ENCODE data around the gene GOT1.

The GOT1 gene

GRCh38 chr10:99410146-99410545, 20.3 kb downstream of the GOT1 start:
- no peaks in the 10 kb centered on the region for H3K27me3 Mint-ChIP-seq
- no peak overlapping the region for H3K4me3 Mint-ChIP-seq
- H3K27ac Mint-ChIP-seq (ENCODE audit: low read depth): peak overlapping the region; percentile 22
- ATAC-seq (replicated peaks; ENCODE audit: extremely low read depth, poor library complexity, severe bottlenecking) (no peak), DNase-seq (ENCODE audit: low spot score in 2 of 2) (no peak)
- H3K36me3 Mint-ChIP-seq (ENCODE audit: insufficient read depth): peaks cover 7% of the 10 kb centered on the region
- peaks cover 9% of the 10 kb centered on the region for H3K4me1 Mint-ChIP-seq
- H3K9me3 Mint-ChIP-seq: no peaks in the 10 kb centered on the region

DNA sequence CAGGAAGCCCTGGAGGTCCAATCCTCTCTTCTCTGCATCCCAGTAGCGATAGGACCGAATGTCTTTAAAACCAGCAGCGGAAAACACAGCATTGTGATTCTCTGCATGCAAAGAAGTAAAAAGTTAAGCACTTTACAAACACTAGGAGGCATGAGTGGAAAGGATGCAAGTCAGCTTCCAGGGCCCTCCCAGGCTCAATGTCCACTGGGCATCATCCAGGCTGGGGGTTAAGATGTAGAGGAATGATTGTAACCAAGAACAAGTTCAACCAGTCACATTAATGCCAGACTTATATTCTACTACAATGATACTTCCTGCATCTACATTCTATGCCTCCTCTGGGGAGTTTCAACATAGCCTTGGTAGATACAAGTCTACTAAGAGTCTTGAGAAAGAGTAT, 24.3 kb downstream of the GOT1 start:
- DNase-seq (ENCODE audit: low spot score in 2 of 2) (no peak), ATAC-seq (replicated peaks; ENCODE audit: extremely low read depth, poor library complexity, severe bottlenecking) (no peak)
- Mint-ChIP-seq H3K4me1 (no peaks in the 10 kb centered on the region), H3K9me3 (no peaks in the 10 kb centered on the region), H3K4me3 (no peak overlapping the region), H3K27ac (ENCODE audit: low read depth) (no peak overlapping the region), H3K36me3 (ENCODE audit: insufficient read depth) (peaks cover 10% of the 10 kb centered on the region), H3K27me3 (no peaks in the 10 kb centered on the region)

DNA sequence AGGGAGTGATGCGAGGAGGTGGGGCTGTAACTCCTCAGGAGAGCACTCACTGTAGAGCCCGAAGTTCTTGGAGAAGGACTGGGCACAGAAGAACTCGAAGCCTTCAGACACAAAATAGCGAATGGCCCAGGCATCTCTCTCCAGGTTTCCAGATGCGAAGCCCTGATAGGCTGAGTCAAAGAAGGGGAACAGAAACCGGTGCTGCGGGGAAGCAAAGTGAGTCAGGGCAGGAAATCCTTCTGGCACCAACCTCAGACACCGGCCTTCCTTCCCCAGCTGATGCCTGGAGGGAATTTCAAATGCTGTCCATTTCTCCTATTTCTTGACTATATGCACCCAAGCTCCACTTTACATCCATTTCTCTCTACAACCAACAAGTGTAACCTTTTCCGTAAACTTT, 26.8 kb downstream of the GOT1 start:
- Mint-ChIP-seq H3K27ac (ENCODE audit: low read depth) (no peak overlapping the region), H3K27me3 (no peaks in the 10 kb centered on the region), H3K36me3 (ENCODE audit: insufficient read depth) (peaks cover 14% of the 10 kb centered on the region), H3K4me1 (no peaks in the 10 kb centered on the region), H3K9me3 (no peaks in the 10 kb centered on the region), H3K4me3 (no peak overlapping the region)
- no peak for DNase-seq (ENCODE audit: low spot score in 2 of 2)
- ATAC-seq (replicated peaks; ENCODE audit: extremely low read depth, poor library complexity, severe bottlenecking): no peak

GRCh38 chr10:99399664-99400063, 30.8 kb downstream of the GOT1 start:
- H3K9me3 Mint-ChIP-seq: no peaks in the 10 kb centered on the region
- H3K4me3 Mint-ChIP-seq: no peak overlapping the region
- H3K27ac Mint-ChIP-seq (ENCODE audit: low read depth): no peak overlapping the region
- peaks cover 7% of the 10 kb centered on the region for H3K4me1 Mint-ChIP-seq
- H3K27me3 Mint-ChIP-seq: no peaks in the 10 kb centered on the region
- H3K36me3 Mint-ChIP-seq (ENCODE audit: insufficient read depth): peaks cover 16% of the 10 kb centered on the region
- ATAC-seq (replicated peaks; ENCODE audit: extremely low read depth, poor library complexity, severe bottlenecking) (no peak), DNase-seq (ENCODE audit: low spot score in 2 of 2) (no peak)

- no peaks in the 10 kb centered on the region for H3K27me3 Mint-ChIP-seq
- DNase-seq (ENCODE audit: low spot score in 2 of 2) (no peak), ATAC-seq (replicated peaks; ENCODE audit: extremely low read depth, poor library complexity, severe bottlenecking) (no peak)
- H3K27ac Mint-ChIP-seq (ENCODE audit: low read depth): no peak overlapping the region
- peaks cover 12% of the 10 kb centered on the region for H3K4me1 Mint-ChIP-seq
- H3K9me3 Mint-ChIP-seq: no peaks in the 10 kb centered on the region
- H3K36me3 Mint-ChIP-seq (ENCODE audit: insufficient read depth): peaks cover 12% of the 10 kb centered on the region
- H3K4me3 Mint-ChIP-seq: no peak overlapping the region
Observed at GRCh38 chr10:99396471-99396870, 34.0 kb downstream of the GOT1 start.

DNA sequence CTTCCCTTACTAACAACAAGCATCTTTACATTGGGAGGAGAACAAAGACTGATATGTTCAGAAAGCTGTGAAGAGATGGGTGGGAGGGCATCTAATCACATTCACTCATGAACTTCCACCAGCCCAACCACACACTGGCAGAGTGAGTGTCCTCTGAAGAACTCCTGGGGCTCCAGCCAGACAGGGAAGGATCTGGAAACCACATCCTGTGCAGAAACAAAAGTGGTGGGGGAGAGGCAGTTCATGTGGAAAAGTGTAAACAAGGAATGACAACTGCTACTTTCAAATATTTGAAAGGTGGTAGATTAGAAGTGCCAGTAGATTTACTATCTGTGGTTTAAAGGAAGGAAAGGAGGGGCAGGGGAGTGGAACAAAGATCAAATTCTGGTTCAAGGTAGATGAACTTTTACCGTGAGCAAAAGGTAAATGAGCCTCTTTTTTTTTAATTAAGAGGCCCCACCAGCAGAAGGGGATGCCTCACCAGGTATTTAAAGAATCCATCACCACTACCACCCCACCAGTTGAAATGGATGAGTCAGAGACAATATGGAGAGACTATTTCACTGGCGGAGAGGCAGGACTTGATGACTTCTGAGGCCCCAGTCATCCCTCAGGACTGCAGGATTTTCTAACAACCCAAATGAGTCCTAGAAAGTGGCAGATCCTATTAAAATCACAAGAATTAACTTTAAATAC, 34.5 kb downstream of the GOT1 start:
- H3K36me3 Mint-ChIP-seq (ENCODE audit: insufficient read depth): peaks cover 12% of the 10 kb centered on the region
- no peak overlapping the region for H3K27ac Mint-ChIP-seq (ENCODE audit: low read depth)
- DNase-seq (ENCODE audit: low spot score in 2 of 2): no peak

DNA sequence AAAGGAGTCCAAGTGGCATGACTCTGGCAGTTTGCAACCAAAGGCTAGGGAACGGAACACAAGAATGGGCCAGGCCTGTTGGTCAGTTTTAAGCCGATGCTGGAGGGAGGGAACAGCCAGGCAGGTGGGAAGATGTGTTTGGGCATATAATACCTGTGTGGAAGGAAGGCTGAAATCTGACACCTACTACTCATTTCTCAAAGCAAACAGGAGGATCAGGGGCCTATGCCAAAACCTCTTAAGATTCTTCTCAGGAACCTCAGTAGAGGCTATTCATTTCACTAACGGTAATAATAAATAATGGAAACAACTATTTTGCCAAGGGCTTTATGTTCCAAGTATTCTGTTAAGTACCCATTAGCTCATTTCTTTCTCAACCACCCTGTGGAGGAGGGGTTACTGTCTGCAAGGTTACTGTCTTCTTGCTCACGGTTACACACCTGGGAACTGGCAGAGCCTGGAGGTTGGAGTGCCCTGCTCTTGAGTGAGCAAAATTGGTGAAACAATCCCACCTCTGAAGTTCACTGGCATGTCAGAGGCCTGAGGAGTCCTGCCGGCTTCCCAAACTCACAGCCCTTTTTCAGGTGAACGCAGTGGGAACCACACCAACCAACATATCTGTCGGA, 35.5 kb downstream of the GOT1 start:
- Mint-ChIP-seq H3K4me3 (no peak overlapping the region), H3K27ac (ENCODE audit: low read depth) (peak overlapping the region; percentile 54), H3K4me1 (peaks cover 12% of the 10 kb centered on the region), H3K9me3 (no peaks in the 10 kb centered on the region), H3K36me3 (ENCODE audit: insufficient read depth) (peaks cover 11% of the 10 kb centered on the region), H3K27me3 (no peaks in the 10 kb centered on the region)
- DNase-seq (ENCODE audit: low spot score in 2 of 2): no peak
- no peak for ATAC-seq (replicated peaks; ENCODE audit: extremely low read depth, poor library complexity, severe bottlenecking)

More for the DNA sequence above, 34.5 kb downstream of the GOT1 start:
- Mint-ChIP-seq H3K9me3 (no peaks in the 10 kb centered on the region), H3K27me3 (no peaks in the 10 kb centered on the region), H3K4me1 (peaks cover 12% of the 10 kb centered on the region), H3K4me3 (no peak overlapping the region)
- ATAC-seq (replicated peaks; ENCODE audit: extremely low read depth, poor library complexity, severe bottlenecking): no peak

- H3K27me3 Mint-ChIP-seq: no peaks in the 10 kb centered on the region
- DNase-seq (ENCODE audit: low spot score in 2 of 2) (no peak), ATAC-seq (replicated peaks; ENCODE audit: extremely low read depth, poor library complexity, severe bottlenecking) (no peak)
- H3K9me3 Mint-ChIP-seq: no peaks in the 10 kb centered on the region
- peaks cover 10% of the 10 kb centered on the region for H3K36me3 Mint-ChIP-seq (ENCODE audit: insufficient read depth)
- peak overlapping the region; percentile 54 for H3K27ac Mint-ChIP-seq (ENCODE audit: low read depth)
- H3K4me3 Mint-ChIP-seq: no peak overlapping the region
- peaks cover 12% of the 10 kb centered on the region for H3K4me1 Mint-ChIP-seq
Observed at GRCh38 chr10:99394256-99394655, 36.2 kb downstream of the GOT1 start.

DNA sequence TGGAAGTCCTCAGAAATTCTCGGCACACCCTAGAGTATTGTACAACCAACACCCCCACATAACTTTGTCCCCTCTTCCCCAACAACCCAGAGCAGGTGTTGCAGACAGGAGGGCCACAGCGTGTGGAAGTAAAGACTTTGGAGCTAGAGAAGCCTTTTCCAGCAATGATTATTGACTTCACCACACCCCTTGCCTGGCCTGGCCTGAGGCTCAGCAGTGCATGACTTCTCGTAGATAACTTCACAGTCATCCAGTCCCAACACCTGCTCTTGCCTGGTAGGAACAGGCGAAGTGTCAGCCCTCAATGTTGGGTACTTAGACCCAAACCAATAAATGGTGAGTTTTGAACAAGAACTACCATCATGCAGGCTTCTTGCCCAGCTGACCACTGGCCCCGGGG, 36.7 kb downstream of the GOT1 start:
- DNase-seq (ENCODE audit: low spot score in 2 of 2) (no peak), ATAC-seq (replicated peaks; ENCODE audit: extremely low read depth, poor library complexity, severe bottlenecking) (no peak)
- H3K27ac Mint-ChIP-seq (ENCODE audit: low read depth): no peak overlapping the region
- peaks cover 12% of the 10 kb centered on the region for H3K4me1 Mint-ChIP-seq
- H3K27me3 Mint-ChIP-seq: no peaks in the 10 kb centered on the region
- H3K4me3 Mint-ChIP-seq: no peak overlapping the region
- H3K9me3 Mint-ChIP-seq: no peaks in the 10 kb centered on the region
- peaks cover 10% of the 10 kb centered on the region for H3K36me3 Mint-ChIP-seq (ENCODE audit: insufficient read depth)

DNA sequence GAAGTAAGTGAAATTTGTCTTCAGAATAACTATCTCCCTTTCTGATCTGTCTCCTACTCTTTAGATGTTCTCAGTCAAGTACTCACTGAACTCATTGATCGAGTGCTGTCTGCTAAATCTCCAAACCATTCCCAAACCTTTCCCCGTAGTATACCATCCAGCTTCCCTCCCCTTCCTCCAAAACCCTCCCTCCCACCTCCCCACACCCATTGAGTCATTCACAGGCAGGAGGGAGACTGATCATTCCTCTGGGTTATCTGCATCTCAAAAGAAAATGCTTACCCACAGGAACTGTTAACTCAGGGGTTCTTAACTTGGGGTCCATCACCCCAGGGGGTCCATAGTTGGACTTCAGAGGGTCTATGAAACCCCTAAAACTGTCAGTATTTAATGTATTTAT, 37.4 kb downstream of the GOT1 start:
- Mint-ChIP-seq H3K4me1 (peaks cover 12% of the 10 kb centered on the region), H3K36me3 (ENCODE audit: insufficient read depth) (peaks cover 10% of the 10 kb centered on the region), H3K27me3 (no peaks in the 10 kb centered on the region), H3K9me3 (no peaks in the 10 kb centered on the region), H3K4me3 (no peak overlapping the region), H3K27ac (ENCODE audit: low read depth) (no peak overlapping the region)
- ATAC-seq (replicated peaks; ENCODE audit: extremely low read depth, poor library complexity, severe bottlenecking) (no peak), DNase-seq (ENCODE audit: low spot score in 2 of 2) (no peak)

- Mint-ChIP-seq H3K27me3 (peaks cover 14% of the 10 kb centered on the region), H3K9me3 (no peaks in the 10 kb centered on the region), H3K27ac (ENCODE audit: low read depth) (no peak overlapping the region), H3K4me3 (no peak overlapping the region), H3K36me3 (ENCODE audit: insufficient read depth) (peaks cover 10% of the 10 kb centered on the region), H3K4me1 (peaks cover 12% of the 10 kb centered on the region)
- no peak for DNase-seq (ENCODE audit: low spot score in 2 of 2)
- no peak for ATAC-seq (replicated peaks; ENCODE audit: extremely low read depth, poor library complexity, severe bottlenecking)
Observed at GRCh38 chr10:99391346-99391745, 39.1 kb downstream of the GOT1 start.

DNA sequence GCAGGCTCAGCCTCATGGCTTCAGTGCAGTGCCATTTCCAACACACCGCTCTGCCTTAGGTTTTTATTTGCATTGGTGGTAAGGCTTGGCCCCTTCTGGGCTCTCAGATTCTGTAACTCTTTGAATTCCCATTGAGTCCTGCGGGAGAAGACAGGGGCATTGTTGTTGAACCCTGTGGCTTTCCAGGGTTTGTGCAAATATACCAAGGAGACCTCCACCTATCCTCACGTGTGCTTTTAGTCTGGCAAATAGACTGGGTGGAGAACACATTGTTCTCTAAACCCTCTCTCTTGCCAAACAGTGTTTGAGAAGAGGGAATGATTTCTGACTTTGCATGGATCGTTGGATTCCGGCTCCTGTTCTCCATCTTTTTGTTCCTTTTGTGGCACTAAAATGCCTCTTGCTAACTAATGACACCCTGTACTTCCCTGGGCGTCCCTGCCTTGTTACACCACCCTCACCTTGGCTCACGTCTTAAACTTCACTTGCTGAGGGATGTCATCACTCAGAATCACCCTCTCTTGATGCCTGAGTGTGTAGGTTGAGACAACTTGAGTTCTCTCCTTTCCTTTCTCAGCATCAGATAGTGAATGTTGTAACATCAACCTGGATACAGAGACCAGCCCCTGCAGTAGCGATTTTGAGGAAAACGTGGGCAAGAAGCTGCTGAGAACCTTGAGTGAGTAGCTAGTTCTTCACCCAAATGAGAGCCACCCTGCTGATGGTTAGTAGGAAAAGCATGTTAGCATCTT, 40.5 kb downstream of the GOT1 start:
- peaks cover 5% of the 10 kb centered on the region for H3K36me3 Mint-ChIP-seq (ENCODE audit: insufficient read depth)
- ATAC-seq (replicated peaks; ENCODE audit: extremely low read depth, poor library complexity, severe bottlenecking) (no peak), DNase-seq (ENCODE audit: low spot score in 2 of 2) (no peak)
- no peak overlapping the region for H3K27ac Mint-ChIP-seq (ENCODE audit: low read depth)
- peaks cover 5% of the 10 kb centered on the region for H3K4me1 Mint-ChIP-seq
- no peaks in the 10 kb centered on the region for H3K9me3 Mint-ChIP-seq
- H3K4me3 Mint-ChIP-seq: no peak overlapping the region
- peaks cover 22% of the 10 kb centered on the region for H3K27me3 Mint-ChIP-seq

DNA sequence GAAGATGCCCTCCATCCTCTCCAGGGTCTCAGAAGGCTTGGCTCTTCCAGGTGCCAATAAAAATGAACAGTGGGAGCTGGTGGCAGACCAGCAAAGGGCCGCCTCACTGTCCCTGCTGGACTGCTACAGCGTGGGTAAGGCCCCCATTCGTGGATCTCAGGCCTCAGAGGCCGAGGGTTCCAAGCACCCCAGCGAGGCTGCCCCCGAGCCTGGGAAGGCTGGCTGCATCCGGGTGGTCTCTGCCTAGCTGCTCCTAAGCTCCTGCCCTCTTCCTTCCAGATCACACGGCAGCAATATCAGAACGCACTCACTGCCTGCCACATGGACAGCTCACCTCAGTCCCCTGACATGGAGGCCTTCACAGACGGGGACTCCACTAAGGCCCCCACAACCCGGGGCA, 42.9 kb downstream of the GOT1 start:
- DNase-seq (ENCODE audit: low spot score in 2 of 2): no peak
- ATAC-seq (replicated peaks; ENCODE audit: extremely low read depth, poor library complexity, severe bottlenecking): no peak
- Mint-ChIP-seq H3K27ac (ENCODE audit: low read depth) (no peak overlapping the region), H3K4me3 (no peak overlapping the region), H3K36me3 (ENCODE audit: insufficient read depth) (peaks cover 1% of the 10 kb centered on the region), H3K27me3 (peaks cover 34% of the 10 kb centered on the region), H3K4me1 (peaks cover 2% of the 10 kb centered on the region), H3K9me3 (no peaks in the 10 kb centered on the region)
